Measurements from ENCODE around the gene METTL25. TPM values are rescaled to one million over a fixed set of nuclear protein-coding genes. Genes with fewer than 3 reads are reported as not detected.

Gene METTL25
- total and polyA plus RNA-seq, 4 donors: 4.4 to 22.2 (median 9.2) TPM

Other genes starting within 250 kb of the METTL25 start
- gene CCDC59, start 142 bp upstream of the METTL25 start, total RNA-seq: 10 to 100 TPM; 21.0 to 28.3 TPM
- gene CCDC59, start 142 bp upstream of the METTL25 start, polyA plus RNA-seq: 10 to 100 TPM; 35.6 to 46.1 TPM

Data from aorta (tissue), 4 donors.